Stimulated activated CD4-positive, alpha-beta T cell treated with anti-CD3 and anti-CD28 coated beads, TNF-alpha, amount 100 ng/mL, for 24 hours (primary cell): ENCODE measurements around the gene CHIA.

Experiments
- DNase-seq, 3 experiments: peaks; one replicate each; pipeline ENCODE4 v3.0.0-alpha.2; 2020; ENCODE audit warnings: low read depth in 3 of 3

CHIA gene

GRCh38 chr1:111290630-111291029 is at the start of gene CHIA:
CHIA (plus strand) TSS chr1:111290851; CDS start chr1:111310468, 19,617 bp downstream.
- no peak for DNase-seq

- DNase-seq, result no peak
Measured at GRCh38 chr1:111241797-111242196, 48.9 kb upstream of the CHIA start.

GRCh38 chr1:111242805-111243523 is 47.7 kb upstream of the CHIA start:
- DNase-seq, result no peak

- DNase-seq, result no peak
Measured at GRCh38 chr1:111247125-111247838, 43.4 kb upstream of the CHIA start.

GRCh38 chr1:111249960-111250359 is 40.7 kb upstream of the CHIA start:
- DNase-seq, result no peak

- no peak for DNase-seq
Measured at GRCh38 chr1:111251570-111251969, 39.1 kb upstream of the CHIA start.

GRCh38 chr1:111252786-111253185 is 37.9 kb upstream of the CHIA start:
- DNase-seq, result no peak

GRCh38 chr1:111253876-111254275 is 36.8 kb upstream of the CHIA start:
- no peak for DNase-seq

GRCh38 chr1:111256988-111257658 is 33.5 kb upstream of the CHIA start:
- DNase-seq, result no peak

- no peak for DNase-seq
Measured at GRCh38 chr1:111267801-111268508, 22.7 kb upstream of the CHIA start.

GRCh38 chr1:111269825-111270406 is 20.7 kb upstream of the CHIA start:
- DNase-seq, result no peak

GRCh38 chr1:111270771-111271463 is 19.7 kb upstream of the CHIA start:
- DNase-seq, result no peak

GRCh38 chr1:111271464-111271801 is 19.2 kb upstream of the CHIA start:
- no peak for DNase-seq

- DNase-seq, result no peak
Measured at GRCh38 chr1:111272081-111272480, 18.6 kb upstream of the CHIA start.

- DNase-seq, result no peak
Measured at GRCh38 chr1:111274653-111275052, 16.0 kb upstream of the CHIA start.

GRCh38 chr1:111275079-111275478 is 15.6 kb upstream of the CHIA start:
- DNase-seq, result peak in 2 of 3 experiments; percentile 11 to 43

GRCh38 chr1:111275780-111276433 is 14.7 kb upstream of the CHIA start:
- no peak for DNase-seq

GRCh38 chr1:111279144-111279543 is 11.5 kb upstream of the CHIA start:
- DNase-seq, result no peak

- DNase-seq, result no peak
Measured at GRCh38 chr1:111280267-111280666, 10.4 kb upstream of the CHIA start.

- DNase-seq, result no peak
Measured at GRCh38 chr1:111281411-111281810, 9.2 kb upstream of the CHIA start.

GRCh38 chr1:111283838-111284237 is 6.8 kb upstream of the CHIA start:
- DNase-seq, result no peak
